22Rv1 (cell line): Measurements from ENCODE around the gene TBC1D2.

Experiments
- ZFX ChIP-seq: fragments of 450-650 bp; IDR thresholded peaks from 2 replicates; pipeline ENCODE4 v1.6.1; 2017; ENCODE audit warnings: antibody characterized with exemption, borderline replicate concordance
- TF ChIP-seq, protein P1 (sequence below): fragments of 450-650 bp; IDR thresholded peaks from 2 replicates; pipeline ENCODE4 v1.5.1; 2017; ENCODE audit warnings: mild to moderate bottlenecking

GRCh38 chr9:98303633-98304125 lies 48.2 kb upstream of the TBC1D2 start:
- TF ChIP-seq, protein P1, sequence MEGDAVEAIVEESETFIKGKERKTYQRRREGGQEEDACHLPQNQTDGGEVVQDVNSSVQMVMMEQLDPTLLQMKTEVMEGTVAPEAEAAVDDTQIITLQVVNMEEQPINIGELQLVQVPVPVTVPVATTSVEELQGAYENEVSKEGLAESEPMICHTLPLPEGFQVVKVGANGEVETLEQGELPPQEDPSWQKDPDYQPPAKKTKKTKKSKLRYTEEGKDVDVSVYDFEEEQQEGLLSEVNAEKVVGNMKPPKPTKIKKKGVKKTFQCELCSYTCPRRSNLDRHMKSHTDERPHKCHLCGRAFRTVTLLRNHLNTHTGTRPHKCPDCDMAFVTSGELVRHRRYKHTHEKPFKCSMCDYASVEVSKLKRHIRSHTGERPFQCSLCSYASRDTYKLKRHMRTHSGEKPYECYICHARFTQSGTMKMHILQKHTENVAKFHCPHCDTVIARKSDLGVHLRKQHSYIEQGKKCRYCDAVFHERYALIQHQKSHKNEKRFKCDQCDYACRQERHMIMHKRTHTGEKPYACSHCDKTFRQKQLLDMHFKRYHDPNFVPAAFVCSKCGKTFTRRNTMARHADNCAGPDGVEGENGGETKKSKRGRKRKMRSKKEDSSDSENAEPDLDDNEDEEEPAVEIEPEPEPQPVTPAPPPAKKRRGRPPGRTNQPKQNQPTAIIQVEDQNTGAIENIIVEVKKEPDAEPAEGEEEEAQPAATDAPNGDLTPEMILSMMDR, result no peak
- no peak for TF ChIP-seq ZFX
